K562 (cell line): Measurements from ENCODE around the gene ST6GAL1.

Experiments used
- CTCF ChIP-seq, 3 experiments: IDR thresholded peaks in 2 of 3; conservative IDR thresholded peaks in 1 of 3; 2 replicates each; pipeline ENCODE4 v1.5.1; 2011 to 2012; ENCODE audit warnings: low read length in 3 of 3, mild to moderate bottlenecking in 3 of 3, control low read depth in 2 of 3, improper control_type of control experiment in 1 of 3, inconsistent platforms in 1 of 3, low read depth in 1 of 3, mixed read lengths in 1 of 3, moderate library complexity in 1 of 3; ENCODE audit not compliant: insufficient read depth in 2 of 3
- JUNB ChIP-seq: fragments of 450-650 bp; formaldehyde crosslinking; conservative IDR thresholded peaks from 2 replicates; pipeline ENCODE4 v1.4.0; 2020; ENCODE audit warnings: mild to moderate bottlenecking
- JUND ChIP-seq, 2 experiments: IDR thresholded peaks; 2 replicates in 1 of 2; 3 replicates in 1 of 2; pipeline ENCODE4 v1.6.1; 2011; ENCODE audit warnings: borderline replicate concordance in 2 of 2, low read depth in 2 of 2, low read length in 2 of 2, improper control_type of control experiment in 1 of 2, missing biosample characterization in 1 of 2, missing genetic modification characterization in 1 of 2, missing genetic modification reagents in 1 of 2
- MLX ChIP-seq, 2 experiments: fragments of 450-650 bp in 1 of 2; sonication (generic) in 1 of 2; formaldehyde crosslinking; conservative IDR thresholded peaks; 2 replicates each; pipeline versions ENCODE4 v1.4.0 to v1.8.1; 2020 to 2022; ENCODE audit warnings: mild to moderate bottlenecking in 1 of 2, missing genetic modification reagents in 1 of 2
- TARDBP ChIP-seq: fragments of 450-650 bp; IDR thresholded peaks from 2 replicates; pipeline ENCODE4 v1.6.1; 2016
- ZBTB11 ChIP-seq, 3 experiments: fragments of 200-800 bp in 1 of 3; fragments of 250-450 bp in 1 of 3; fragments of 450-650 bp in 1 of 3; sonication (Bioruptor Pico) in 1 of 3; sonication (Bioruptor generic) in 1 of 3; formaldehyde crosslinking in 1 of 3; IDR thresholded peaks; 2 replicates each; pipeline versions ENCODE4 v1.6.1 to v1.8.0; 2016 to 2022; ENCODE audit warnings: mild to moderate bottlenecking in 2 of 3, missing genetic modification characterization in 2 of 3, missing compliant biosample characterization in 1 of 3, moderate library complexity in 1 of 3
- ZBTB34 ChIP-seq: fragments of 250-450 bp; sonication (Bioruptor Pico); IDR thresholded peaks from 2 replicates; pipeline ENCODE4 v1.8.0; 2021; ENCODE audit warnings: mild to moderate bottlenecking, moderate library complexity
- ZNF12 ChIP-seq: sonication (generic); formaldehyde crosslinking; IDR thresholded peaks from 2 replicates; pipeline ENCODE4 v1.4.0; 2020; ENCODE audit warnings: mild to moderate bottlenecking, missing genetic modification reagents
- ZNF197 ChIP-seq: fragments of 200-800 bp; sonication (Bioruptor generic); IDR thresholded peaks from 2 replicates; pipeline ENCODE4 v1.6.1; 2016; ENCODE audit warnings: low read depth, missing genetic modification characterization, missing compliant biosample characterization
- ZNF253 ChIP-seq: fragments of 250-450 bp; sonication (Bioruptor Pico); conservative IDR thresholded peaks from 2 replicates; pipeline ENCODE4 v1.6.1; 2021; ENCODE audit warnings: mild to moderate bottlenecking
- ZNF512 ChIP-seq: IDR thresholded peaks from 2 replicates; pipeline ENCODE4 v1.6.1; 2016; ENCODE audit warnings: missing genetic modification characterization, missing compliant biosample characterization
- ZNF609 ChIP-seq: sonication (generic); formaldehyde crosslinking; IDR thresholded peaks from 2 replicates; pipeline ENCODE4 v1.8.1; 2023; ENCODE audit warnings: missing genetic modification reagents, mild to moderate bottlenecking, borderline replicate concordance
- ZZZ3 ChIP-seq: fragments of 450-650 bp; IDR thresholded peaks from 2 replicates; pipeline ENCODE4 v1.6.1; 2016; ENCODE audit warnings: antibody characterized with exemption, mild to moderate bottlenecking, moderate library complexity

GRCh38 chr3:186896006-186896405 is 34.3 kb upstream of the ST6GAL1 start:
- TF ChIP-seq MLX (CRISPR knock-in tag; conservative IDR thresholded peaks at IDR 0.05) (no peak), JUND (IDR thresholded peaks at IDR 0.05; ENCODE audit: borderline replicate concordance, low read depth, low read length) (no peak), JUND (tag; IDR thresholded peaks at IDR 0.05; ENCODE audit: borderline replicate concordance, low read depth, low read length) (no peak), TARDBP (no peak), ZNF253 (CRISPR knock-in tag) (no peak), ZNF512 (tag) (no peak), JUNB (CRISPR knock-in tag) (no peak), CTCF (IDR thresholded peaks at IDR 0.05 in 2 of 3, conservative IDR thresholded peaks at IDR 0.05 in 1 of 3; ENCODE audit: insufficient read depth in 2 of 3, low read depth in 1 of 3, low read length in 3 of 3) (no peak), ZZZ3 (no peak), ZNF197 (CRISPR knock-in tag) (no peak), ZBTB34 (CRISPR knock-in tag) (no peak), ZNF12 (CRISPR knock-in tag) (no peak), ZBTB11 (CRISPR knock-in tag; IDR thresholded peaks at IDR 0.05) (no peak), ZNF609 (no peak)
